HepG2 (cell line): ENCODE data around the gene ANKRD65. TPM values are rescaled to one million over a fixed set of nuclear protein-coding genes. Genes with fewer than 3 reads are reported as not detected.
A peak's percentile ranks its signal among the peaks of the same experiment; 100 is the strongest.

Experiments
- CEBPG ChIP-seq: IDR thresholded peaks from 2 replicates; pipeline ENCODE4 v1.6.1; 2016
- DR1 ChIP-seq: sonication (generic); formaldehyde crosslinking; IDR thresholded peaks from 2 replicates; pipeline ENCODE4 v1.8.0; 2021; ENCODE audit warnings: mild to moderate bottlenecking, missing genetic modification reagents, inconsistent platforms
- GFI1 ChIP-seq: sonication (generic); formaldehyde crosslinking; IDR thresholded peaks from 2 replicates; pipeline ENCODE4 v1.5.0; 2020; ENCODE audit warnings: missing genetic modification reagents, mild to moderate bottlenecking, borderline replicate concordance
- HDAC6 ChIP-seq: fragments of 200-600 bp; sonication (generic); IDR thresholded peaks from 2 replicates; pipeline ENCODE4 v1.7.0; 2017; ENCODE audit warnings: mild to moderate bottlenecking, antibody characterized with exemption, low read length, low read depth
- KDM3A ChIP-seq: IDR thresholded peaks from 2 replicates; pipeline ENCODE4 v1.6.1; 2018; ENCODE audit warnings: low read depth, missing compliant biosample characterization
- LBX2 ChIP-seq: sonication (generic); formaldehyde crosslinking; IDR thresholded peaks from 2 replicates; pipeline ENCODE4 v1.5.0; 2020; ENCODE audit warnings: missing genetic modification reagents, mild to moderate bottlenecking, borderline replicate concordance
- PATZ1 ChIP-seq: sonication (generic); formaldehyde crosslinking; IDR thresholded peaks from 2 replicates; pipeline ENCODE4 v1.4.0; 2020; ENCODE audit warnings: missing genetic modification reagents
- POLR2G ChIP-seq: fragments of 200-400 bp; formaldehyde crosslinking; IDR thresholded peaks from 2 replicates; pipeline ENCODE4 v1.6.1; 2018; ENCODE audit warnings: mild to moderate bottlenecking, low read depth, low read length, moderate library complexity
- PRMT3 ChIP-seq: sonication (generic); formaldehyde crosslinking; IDR thresholded peaks from 2 replicates; pipeline ENCODE4 v1.8.1; 2022; ENCODE audit warnings: low read depth, mild to moderate bottlenecking, moderate library complexity, missing genetic modification reagents, borderline replicate concordance
- RBM39 ChIP-seq: fragments of 200-400 bp; formaldehyde crosslinking; IDR thresholded peaks from one replicate; pipeline ENCODE4 v1.6.1; 2018; ENCODE audit warnings: antibody characterized with exemption, mild to moderate bottlenecking, low read depth, low read length; ENCODE audit not compliant: poor library complexity, severe bottlenecking
- ZBTB7A ChIP-seq: sonication (generic); formaldehyde crosslinking; IDR thresholded peaks from 2 replicates; pipeline ENCODE4 v1.8.0; 2022; ENCODE audit warnings: mild to moderate bottlenecking, missing genetic modification reagents
- ZMAT3 ChIP-seq: sonication (generic); formaldehyde crosslinking; conservative IDR thresholded peaks from 2 replicates; pipeline ENCODE4 v1.7.0; 2021; ENCODE audit warnings: missing genetic modification reagents
- ZMYM2 ChIP-seq: sonication (generic); formaldehyde crosslinking; IDR thresholded peaks from 2 replicates; pipeline ENCODE4 v1.8.0; 2022; ENCODE audit warnings: mild to moderate bottlenecking, missing genetic modification reagents
- ZNF260 ChIP-seq: sonication (generic); formaldehyde crosslinking; IDR thresholded peaks from 2 replicates; pipeline ENCODE4 v1.4.0; 2020; ENCODE audit warnings: missing genetic modification reagents, low read depth, mild to moderate bottlenecking, borderline replicate concordance
- ZNF280D ChIP-seq: sonication (generic); formaldehyde crosslinking; IDR thresholded peaks from 2 replicates; pipeline ENCODE4 v1.5.1; 2020; ENCODE audit warnings: mild to moderate bottlenecking, missing genetic modification reagents
- ZNF292 ChIP-seq: sonication (generic); formaldehyde crosslinking; IDR thresholded peaks from 2 replicates; pipeline ENCODE4 v1.8.1; 2022; ENCODE audit warnings: mild to moderate bottlenecking, low read depth, missing genetic modification reagents, borderline replicate concordance
- ZNF746 ChIP-seq: sonication (generic); formaldehyde crosslinking; IDR thresholded peaks from 2 replicates; pipeline ENCODE4 v1.8.0; 2022; ENCODE audit warnings: mild to moderate bottlenecking, missing genetic modification reagents
- ZNF749 ChIP-seq: sonication (generic); formaldehyde crosslinking; IDR thresholded peaks from 2 replicates; pipeline ENCODE4 v1.8.0; 2022; ENCODE audit warnings: mild to moderate bottlenecking, missing genetic modification reagents, moderate library complexity, borderline replicate concordance
- polyA plus RNA-seq, 8 experiments: library from polyadenylated mRNA; depleted of rRNA in 3 of 8; stranded (reverse) in 7 of 8; unstranded in 1 of 8; fragments of >200 nt; fragmentation: Illumina TruSeq in 4 of 8; extraction: Trizol in 4 of 8; gene quantifications; 2 replicates each; pipeline versions ENCODE4 v1.2.1 to v1.2.3, GENCODE V29; 2011 to 2016; ENCODE audit warnings: low read depth in 4 of 8, missing spikeins in 1 of 8, mixed read lengths in 1 of 8; ENCODE audit not compliant: insufficient read depth in 1 of 8
- total RNA-seq, 5 experiments: library from RNA; depleted of rRNA; stranded (reverse); fragments of >200 nt; fragmentation: Illumina TruSeq; extraction: Trizol; gene quantifications; 2 replicates each; pipeline ENCODE4 v1.2.3, GENCODE V29; 2016; ENCODE audit warnings: low read depth in 1 of 5
- TF ChIP-seq, protein P1 (sequence below): sonication (generic); formaldehyde crosslinking; IDR thresholded peaks from 2 replicates; pipeline ENCODE4 v1.4.0; 2020; ENCODE audit warnings: missing genetic modification reagents, mild to moderate bottlenecking, borderline replicate concordance

ANKRD65 gene
- total and polyA plus RNA-seq, 2 of the 13 experiments (the other 11 are each of a cell fraction or from before 2014, with no cell fraction given), result 12.1 to 30.1 TPM

DNA sequence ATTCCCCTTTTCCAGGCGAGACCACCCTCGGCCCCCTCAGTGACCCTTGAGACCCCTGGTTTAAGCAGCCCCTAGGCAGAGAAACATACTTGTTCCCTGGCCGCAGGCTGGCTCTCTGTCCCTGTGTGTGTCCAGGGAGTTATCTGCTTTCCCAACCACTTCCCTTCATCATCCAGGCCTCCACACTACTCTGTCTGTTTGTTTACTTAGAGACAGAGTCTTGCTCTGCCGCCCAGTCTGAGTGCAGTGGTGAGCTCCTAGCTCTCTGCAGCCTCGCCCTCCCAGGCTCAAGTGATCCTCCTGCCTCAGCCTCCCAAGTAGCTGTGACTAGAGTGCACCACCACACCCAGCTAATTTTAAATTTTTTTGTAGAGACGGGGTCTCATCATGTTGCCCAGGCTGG, 8.6 kb upstream of the ANKRD65 start (continued):
- TF ChIP-seq HDAC6, result no peak
- TF ChIP-seq ZNF746 (CRISPR knock-in tag), result no peak
- TF ChIP-seq ZNF260, result no peak
- TF ChIP-seq ZMYM2, result peak; percentile 83; the same call in 1 of the 2 replicates
- 0 out of 2 replicates have a peak, but pooled peaks have one; percentile 25 for TF ChIP-seq PATZ1 (CRISPR knock-in tag)
- no peak for TF ChIP-seq RBM39
- TF ChIP-seq, protein P1, sequence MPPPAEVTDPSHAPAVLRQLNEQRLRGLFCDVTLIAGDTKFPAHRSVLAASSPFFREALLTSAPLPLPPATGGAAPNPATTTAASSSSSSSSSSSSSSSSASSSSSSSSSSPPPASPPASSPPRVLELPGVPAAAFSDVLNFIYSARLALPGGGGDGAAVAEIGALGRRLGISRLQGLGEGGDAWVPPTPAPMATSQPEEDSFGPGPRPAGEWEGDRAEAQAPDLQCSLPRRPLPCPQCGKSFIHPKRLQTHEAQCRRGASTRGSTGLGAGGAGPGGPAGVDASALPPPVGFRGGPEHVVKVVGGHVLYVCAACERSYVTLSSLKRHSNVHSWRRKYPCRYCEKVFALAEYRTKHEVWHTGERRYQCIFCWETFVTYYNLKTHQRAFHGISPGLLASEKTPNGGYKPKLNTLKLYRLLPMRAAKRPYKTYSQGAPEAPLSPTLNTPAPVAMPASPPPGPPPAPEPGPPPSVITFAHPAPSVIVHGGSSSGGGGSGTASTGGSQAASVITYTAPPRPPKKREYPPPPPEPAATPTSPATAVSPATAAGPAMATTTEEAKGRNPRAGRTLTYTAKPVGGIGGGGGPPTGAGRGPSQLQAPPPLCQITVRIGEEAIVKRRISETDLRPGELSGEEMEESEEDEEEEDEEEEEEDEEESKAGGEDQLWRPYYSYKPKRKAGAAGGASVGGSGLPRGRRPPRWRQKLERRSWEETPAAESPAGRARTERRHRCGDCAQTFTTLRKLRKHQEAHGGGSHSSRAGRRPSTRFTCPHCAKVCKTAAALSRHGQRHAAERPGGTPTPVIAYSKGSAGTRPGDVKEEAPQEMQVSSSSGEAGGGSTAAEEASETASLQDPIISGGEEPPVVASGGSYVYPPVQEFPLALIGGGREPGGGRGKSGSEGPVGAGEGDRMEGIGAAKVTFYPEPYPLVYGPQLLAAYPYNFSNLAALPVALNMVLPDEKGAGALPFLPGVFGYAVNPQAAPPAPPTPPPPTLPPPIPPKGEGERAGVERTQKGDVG (CRISPR knock-in tag), result no peak
- peak; percentile 41; the same call in 1 of the 2 replicates for TF ChIP-seq ZNF292 (CRISPR knock-in tag)
- 0 out of 2 replicates have a peak, but pooled peaks have one; percentile 10 for TF ChIP-seq ZMAT3
- no peak for TF ChIP-seq KDM3A (CRISPR knock-in tag)
- peak; percentile 28; the same call in 1 of the 2 replicates for TF ChIP-seq CEBPG (CRISPR knock-in tag)
- peak; percentile 23; the same call in 1 of the 2 replicates for TF ChIP-seq ZBTB7A
- no peak for TF ChIP-seq LBX2 (CRISPR knock-in tag)
- TF ChIP-seq DR1 (CRISPR knock-in tag), result no peak
- TF ChIP-seq ZNF749, result no peak
- no peak; the same call in 1 of the 2 replicates for TF ChIP-seq ZNF280D (CRISPR knock-in tag)
- peak; percentile 18; the same call in 1 of the 2 replicates for TF ChIP-seq GFI1 (CRISPR knock-in tag)
- no peak for TF ChIP-seq PRMT3 (CRISPR knock-in tag)
- TF ChIP-seq POLR2G, result peak; percentile 29; the same call in 1 of the 2 replicates
